B cell (primary cell): ENCODE data around the gene CACNA2D1. TPM values are rescaled to one million over a fixed set of nuclear protein-coding genes. Genes with fewer than 3 reads are reported as not detected.

ENCODE experiments used
- ATAC-seq: fragments of 200-7000 bp; cut with Tn5 transposase; one replicate; pipeline ENCODE4 v1.10.0; 2021; ENCODE audit warnings: low read depth, mild to moderate bottlenecking, moderate number of reproducible peaks, moderate library complexity
- CTCF ChIA-PET: fragments of 350-600 bp; sonication (Branson Sonifier 250); formaldehyde crosslinking; loops from one replicate; lab custom pipeline; 2021; ENCODE audit warnings: antibody characterized with exemption, inconsistent platforms; lab: Charles Lee
- POLR2A ChIA-PET: fragments of 350-600 bp; sonication (Branson Sonifier 250); formaldehyde crosslinking; loops from one replicate; lab custom pipeline; 2021; ENCODE audit warnings: antibody characterized with exemption; lab: Charles Lee
- DNase-seq: peaks from one replicate; pipeline ENCODE4 v3.0.0; 2013
- H2AFZ ChIP-seq: 2 replicates; pipeline ENCODE4 v1.6.1; 2012; ENCODE audit warnings: mild to moderate bottlenecking, low read depth, low read length; ENCODE audit not compliant: insufficient read depth, poor library complexity, severe bottlenecking
- H3K27ac ChIP-seq, 2 donors: 1 replicate in 1 of 2; 2 replicates in 1 of 2; pipeline ENCODE4 v1.5.1; 2012 to 2013; ENCODE audit warnings: low read length in 2 of 2, mild to moderate bottlenecking in 2 of 2, moderate library complexity in 1 of 2
- H3K27me3 ChIP-seq, 4 experiments: fragments of 200-600 bp in 1 of 4; sonication (generic) in 1 of 4; replicated peaks in 1 of 4; 1 replicate in 2 of 4; 2 replicates in 2 of 4; pipeline versions ENCODE4 v1.6.1 to v1.7.0; 2013 to 2016; ENCODE audit warnings: low read length in 3 of 4, mild to moderate bottlenecking in 2 of 4, mixed read lengths in 1 of 4, moderate library complexity in 1 of 4; ENCODE audit not compliant: insufficient read depth in 4 of 4, control insufficient read depth in 3 of 4; ENCODE audit errors: control extremely low read depth in 1 of 4
- H3K36me3 ChIP-seq, 2 experiments: replicated peaks in 1 of 2; 1 replicate in 1 of 2; 2 replicates in 1 of 2; pipeline versions ENCODE4 v1.6.1 to v1.7.1; 2013; ENCODE audit warnings: low read length in 1 of 2; ENCODE audit not compliant: insufficient read depth in 2 of 2, control insufficient read depth in 1 of 2; ENCODE audit errors: control extremely low read depth in 1 of 2, extremely low read depth in 1 of 2
- H3K4me1 ChIP-seq, 2 donors: fragments of 200-600 bp in 1 of 2; sonication (generic) in 1 of 2; 1 replicate in 1 of 2; 2 replicates in 1 of 2; pipeline versions ENCODE4 v1.5.1 to v1.6.1; 2013 to 2017; ENCODE audit warnings: low read length in 2 of 2; ENCODE audit not compliant: control insufficient read depth in 2 of 2, insufficient read depth in 2 of 2
- H3K4me2 ChIP-seq: replicated peaks from 2 replicates; pipeline ENCODE3; 2012; ENCODE audit warnings: mild to moderate bottlenecking, low read depth, low read length; ENCODE audit not compliant: poor library complexity, severe bottlenecking
- H3K4me3 ChIP-seq, 5 experiments: fragments of 200-600 bp in 1 of 5; sonication (generic) in 1 of 5; 1 replicate in 3 of 5; 2 replicates in 2 of 5; pipeline versions ENCODE4 v1.5.1 to v1.7.0; 2011 to 2016; ENCODE audit warnings: low read length in 4 of 5, mild to moderate bottlenecking in 4 of 5, low read depth in 2 of 5, control low read depth in 1 of 5, moderate library complexity in 1 of 5; ENCODE audit not compliant: insufficient read depth in 1 of 5; ENCODE audit errors: control extremely low read depth in 1 of 5, extremely low read depth in 1 of 5
- H3K79me2 ChIP-seq: fragments of 200-600 bp; sonication (generic); one replicate; pipeline ENCODE4 v1.6.0; 2016; ENCODE audit warnings: low read length; ENCODE audit not compliant: control insufficient read depth, insufficient read depth
- H3K9ac ChIP-seq: fragments of 200-600 bp; sonication (generic); 2 replicates; pipeline ENCODE4 v1.6.1; 2017; ENCODE audit warnings: mild to moderate bottlenecking, low read length, moderate library complexity
- H3K9me3 ChIP-seq, 3 donors: one replicate each; pipeline versions ENCODE4 v1.6.1 to v1.7.1; 2013; ENCODE audit warnings: low read length in 2 of 3; ENCODE audit not compliant: control insufficient read depth in 2 of 3, insufficient read depth in 1 of 3; ENCODE audit errors: control extremely low read depth in 1 of 3
- H4K20me1 ChIP-seq: 2 replicates; pipeline ENCODE4 v1.6.0; 2012; ENCODE audit warnings: mild to moderate bottlenecking, low read length; ENCODE audit not compliant: insufficient read depth, control insufficient read depth, poor library complexity, severe bottlenecking
- H3K27ac Mint-ChIP-seq: one replicate; pipeline ENCODE4 v1.8.0; 2021; ENCODE audit warnings: mixed read lengths
- H3K27me3 Mint-ChIP-seq: one replicate; pipeline ENCODE4 v1.8.0; 2021; ENCODE audit warnings: mixed read lengths
- H3K4me1 Mint-ChIP-seq: one replicate; pipeline ENCODE4 v1.8.0; 2021; ENCODE audit warnings: mixed read lengths
- H3K4me3 Mint-ChIP-seq: one replicate; pipeline ENCODE4 v1.8.0; 2021; ENCODE audit warnings: mixed read lengths
- H3K9me3 Mint-ChIP-seq: one replicate; pipeline ENCODE4 v1.8.0; 2022; ENCODE audit warnings: mixed read lengths; ENCODE audit not compliant: insufficient read depth
- EZH2 ChIP-seq: IDR thresholded peaks from 2 replicates; pipeline ENCODE4 v1.6.1; 2012; ENCODE audit warnings: borderline replicate concordance, low read depth, mild to moderate bottlenecking, moderate library complexity, low read length; ENCODE audit not compliant: insufficient read depth, poor library complexity, severe bottlenecking
- WGBS: methylation state at CpG from one replicate; pipeline ENCODE4 v1.1.5; 2013; ENCODE audit warnings: missing lambda C conversion rate; ENCODE audit not compliant: insufficient coverage; 5-methylcytosine and 5-hydroxymethylcytosine counted together
- intact Hi-C: fragments of 100-400 bp; cut with micrococcal nuclease; formaldehyde crosslinking; loops from one replicate; pipeline ENCODE4 v1.10.0; 2022
- polyA plus RNA-seq: library from polyadenylated mRNA; depleted of rRNA; stranded (reverse); fragments of >200 nt; gene quantifications from 2 replicates; pipeline ENCODE4 v1.2.3, GENCODE V29; 2012
- total RNA-seq, 2 donors: library from RNA; stranded (reverse); fragments of 120-200 nt in 1 of 2; gene quantifications; 1 replicate in 1 of 2; 2 replicates in 1 of 2; pipeline versions ENCODE4 v1.2.3 to v1.2.4, GENCODE V29; 2013 to 2022
- TF ChIP-seq, protein P1 (sequence below): fragments of 200-600 bp; IDR thresholded peaks from one replicate; pipeline ENCODE4 v1.8.0; 2022; ENCODE audit warnings: antibody characterized with exemption, mild to moderate bottlenecking

The CACNA2D1 gene
- total and polyA plus RNA-seq, 2 donors (not counting 1 experiment from before 2014, with no cell fraction given): not detected

DNA sequence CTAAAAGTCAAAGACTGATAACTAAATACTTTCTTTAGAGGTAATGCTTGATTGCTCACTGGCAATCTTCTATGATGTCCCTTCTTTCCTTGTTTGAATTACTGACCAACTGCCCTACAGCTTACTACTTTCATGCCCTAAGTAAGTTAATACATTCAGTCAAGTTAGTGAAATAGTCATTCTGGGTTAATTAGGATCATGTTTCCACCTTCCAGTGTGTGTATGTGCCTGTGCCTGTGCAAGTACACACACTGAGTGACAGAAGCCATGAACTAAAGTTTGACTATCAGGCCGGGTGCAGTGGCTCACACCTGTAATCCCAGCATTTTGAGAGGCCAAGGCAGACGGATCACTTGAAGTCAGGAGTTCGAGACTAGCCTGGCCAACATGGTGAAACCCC is 187.9 kb downstream of the CACNA2D1 start:
- CTCF ChIA-PET: no interaction called here
- H3K4me3 Mint-ChIP-seq: no peak overlapping the region
- H3K4me1 ChIP-seq: no peaks in the 10 kb centered on the region
- H3K4me3 ChIP-seq: no peak overlapping the region
- no peaks in the 10 kb centered on the region for H3K4me1 Mint-ChIP-seq
- no CpG with 5 or more reads among the region's 3 CpGs for WGBS
- intact Hi-C loops: no loop called here
- H2AFZ ChIP-seq: no peak overlapping the region
- H3K27ac Mint-ChIP-seq: no peak overlapping the region
- peaks cover 0 to 3% (median 0%) of the 10 kb centered on the region in 3 donors for H3K9me3 ChIP-seq
- no peaks in the 10 kb centered on the region for H4K20me1 ChIP-seq
- H3K27me3 ChIP-seq: no peaks in the 10 kb centered on the region
- H3K27ac ChIP-seq: no peak overlapping the region
- no peak for ATAC-seq
- no peak for TF ChIP-seq EZH2
- TF ChIP-seq, protein P1, sequence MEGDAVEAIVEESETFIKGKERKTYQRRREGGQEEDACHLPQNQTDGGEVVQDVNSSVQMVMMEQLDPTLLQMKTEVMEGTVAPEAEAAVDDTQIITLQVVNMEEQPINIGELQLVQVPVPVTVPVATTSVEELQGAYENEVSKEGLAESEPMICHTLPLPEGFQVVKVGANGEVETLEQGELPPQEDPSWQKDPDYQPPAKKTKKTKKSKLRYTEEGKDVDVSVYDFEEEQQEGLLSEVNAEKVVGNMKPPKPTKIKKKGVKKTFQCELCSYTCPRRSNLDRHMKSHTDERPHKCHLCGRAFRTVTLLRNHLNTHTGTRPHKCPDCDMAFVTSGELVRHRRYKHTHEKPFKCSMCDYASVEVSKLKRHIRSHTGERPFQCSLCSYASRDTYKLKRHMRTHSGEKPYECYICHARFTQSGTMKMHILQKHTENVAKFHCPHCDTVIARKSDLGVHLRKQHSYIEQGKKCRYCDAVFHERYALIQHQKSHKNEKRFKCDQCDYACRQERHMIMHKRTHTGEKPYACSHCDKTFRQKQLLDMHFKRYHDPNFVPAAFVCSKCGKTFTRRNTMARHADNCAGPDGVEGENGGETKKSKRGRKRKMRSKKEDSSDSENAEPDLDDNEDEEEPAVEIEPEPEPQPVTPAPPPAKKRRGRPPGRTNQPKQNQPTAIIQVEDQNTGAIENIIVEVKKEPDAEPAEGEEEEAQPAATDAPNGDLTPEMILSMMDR: no peak
- no peaks in the 10 kb centered on the region for H3K79me2 ChIP-seq
- H3K9ac ChIP-seq: no peak overlapping the region
- H3K4me2 ChIP-seq: no peak overlapping the region
- no peaks in the 10 kb centered on the region for H3K36me3 ChIP-seq
- H3K9me3 Mint-ChIP-seq: peaks cover 5% of the 10 kb centered on the region
- H3K27me3 Mint-ChIP-seq: no peaks in the 10 kb centered on the region
- POLR2A ChIA-PET: no interaction called here
- no peak for DNase-seq

- TF ChIP-seq EZH2: no peak
- TF ChIP-seq, protein P1: no peak
- ChIA-PET POLR2A (no interaction called here), CTCF (no interaction called here)
- Mint-ChIP-seq H3K4me3 (no peak overlapping the region), H3K4me1 (no peaks in the 10 kb centered on the region), H3K27ac (no peak overlapping the region), H3K9me3 (peaks cover 3% of the 10 kb centered on the region), H3K27me3 (no peaks in the 10 kb centered on the region)
- no peak for ATAC-seq
- Histone ChIP-seq H4K20me1 (no peaks in the 10 kb centered on the region), H3K4me3 (no peak overlapping the region), H3K79me2 (no peaks in the 10 kb centered on the region), H3K9me3 (no peaks in the 10 kb centered on the region), H2AFZ (no peak overlapping the region), H3K36me3 (no peaks in the 10 kb centered on the region), H3K9ac (no peak overlapping the region), H3K27ac (no peak overlapping the region), H3K4me1 (no peaks in the 10 kb centered on the region), H3K4me2 (no peak overlapping the region), H3K27me3 (no peaks in the 10 kb centered on the region)
- DNase-seq: no peak
- intact Hi-C loops: no loop called here
Measured at GRCh38 chr7:82250598-82250997, 193.0 kb downstream of the CACNA2D1 start.
